ENCODE measurements around the gene CTNNBIP1.
"Not testable (repeated sequence)": the region's sequence is repeated elsewhere in the genome, so short reads cannot be mapped to it uniquely, and the experiment has no call there.

Gene CTNNBIP1

DNA sequence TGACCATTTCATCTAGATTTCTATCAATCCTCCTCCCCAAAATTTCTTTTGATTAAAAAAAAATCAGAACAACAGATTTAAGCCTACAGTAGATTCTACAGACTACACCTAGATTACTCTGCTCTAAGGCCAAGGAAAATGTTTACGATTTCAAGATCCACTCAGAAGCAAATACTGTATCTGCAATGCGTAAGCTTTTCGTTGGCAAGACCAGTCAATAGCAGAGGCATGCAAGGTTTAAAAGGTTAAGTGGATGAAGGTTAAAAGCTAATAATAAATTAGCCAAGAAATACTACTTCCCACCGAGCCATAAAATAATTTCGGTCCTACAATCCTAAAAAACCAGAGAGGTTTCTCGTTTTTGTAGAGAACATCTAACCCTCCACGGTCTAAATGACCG lies 87.6 kb downstream of the CTNNBIP1 start:
- DNase-seq (ENCODE audit: low read depth, low spot score) = no peak
- H3K4me3 ChIP-seq (ENCODE audit: low read length) = peak overlapping the region; percentile 94

DNA sequence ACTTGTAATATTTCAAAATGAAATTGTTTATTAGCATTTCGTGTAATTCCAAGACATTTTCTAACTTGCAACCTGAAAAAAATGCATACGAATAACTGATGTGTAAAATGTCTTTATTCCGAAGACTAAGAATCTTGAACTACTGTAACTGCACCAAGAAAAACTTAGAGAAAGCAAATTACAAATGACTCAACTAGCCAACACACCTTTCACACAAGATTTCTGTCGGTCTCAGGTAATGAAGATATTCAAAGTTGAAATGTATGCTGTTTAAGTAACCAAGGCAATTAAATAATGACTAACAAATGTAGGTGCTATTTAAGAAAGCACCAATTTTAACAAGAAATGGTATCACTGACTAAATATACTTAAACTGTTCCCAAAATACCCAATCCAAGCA lies 88.4 kb downstream of the CTNNBIP1 start:
- no peak overlapping the region for H3K4me3 ChIP-seq (ENCODE audit: low read length)
- DNase-seq (ENCODE audit: low read depth, low spot score) = no peak

DNA sequence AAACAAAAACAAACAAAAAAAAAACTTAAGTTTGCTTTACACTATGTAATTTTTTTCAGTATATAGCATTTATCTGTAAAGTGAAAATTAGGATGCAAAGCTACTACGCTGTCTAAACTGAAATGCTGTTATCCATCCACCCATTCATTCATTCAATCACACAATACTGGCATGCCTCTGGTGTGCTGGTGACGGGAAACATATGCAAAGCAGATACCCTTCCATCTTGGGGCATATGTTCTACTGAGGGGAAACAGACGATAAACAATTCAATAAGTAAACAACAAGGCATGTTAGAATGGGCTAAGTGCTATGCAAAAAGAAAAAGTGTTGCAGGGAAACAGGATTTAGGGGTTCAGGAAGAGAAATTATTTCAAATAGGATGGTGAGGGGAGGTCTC lies 89.5 kb downstream of the CTNNBIP1 start:
- no peak overlapping the region for H3K4me3 ChIP-seq (ENCODE audit: low read length)
- DNase-seq (ENCODE audit: low read depth, low spot score) = no peak

DNA sequence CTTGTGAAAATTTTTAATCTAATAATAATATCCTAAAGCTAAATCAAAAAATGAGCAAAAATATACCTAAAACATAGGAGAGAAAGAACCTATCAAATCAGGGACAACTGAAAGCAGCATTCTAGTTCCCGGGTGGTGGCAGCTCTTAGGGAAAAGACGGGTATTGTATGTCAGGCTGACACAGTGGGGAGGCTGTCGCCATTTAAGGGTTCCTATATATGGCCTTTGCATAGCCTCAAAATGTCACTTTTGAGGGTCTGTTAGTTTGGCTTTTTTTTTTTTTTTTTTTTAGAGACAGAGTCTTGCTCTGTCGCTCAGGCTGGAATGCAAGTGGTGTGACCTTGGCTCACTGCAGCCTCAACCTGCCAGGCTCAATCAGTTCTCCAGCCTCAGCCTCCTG lies 92.3 kb downstream of the CTNNBIP1 start:
- no peak for DNase-seq (ENCODE audit: low read depth, low spot score)

DNA sequence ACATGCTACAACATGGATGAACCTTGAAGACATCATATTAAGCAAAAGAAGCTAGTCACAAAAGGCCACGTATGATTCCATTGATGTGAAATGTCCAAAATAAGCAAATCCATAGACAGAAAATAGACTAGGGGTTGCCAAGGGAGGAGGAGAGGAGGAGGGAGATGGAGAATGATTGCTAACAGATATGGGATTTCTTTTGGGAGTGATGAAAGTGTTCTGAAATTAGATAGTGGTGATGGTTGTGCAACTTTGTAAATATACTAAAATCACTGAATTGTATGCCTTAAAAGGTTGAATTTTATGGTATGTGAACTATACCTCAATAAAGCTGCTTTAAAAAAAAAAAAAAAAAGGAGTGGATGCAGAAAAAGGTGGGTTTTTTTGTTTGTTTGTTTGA lies 93.9 kb downstream of the CTNNBIP1 start:
- no peak for DNase-seq (ENCODE audit: low read depth, low spot score)
- no peak overlapping the region for H3K4me3 ChIP-seq (ENCODE audit: low read length)

More for the DNA sequence above, 92.3 kb downstream of the CTNNBIP1 start:
- no peak overlapping the region for H3K4me3 ChIP-seq (ENCODE audit: low read length)

DNA sequence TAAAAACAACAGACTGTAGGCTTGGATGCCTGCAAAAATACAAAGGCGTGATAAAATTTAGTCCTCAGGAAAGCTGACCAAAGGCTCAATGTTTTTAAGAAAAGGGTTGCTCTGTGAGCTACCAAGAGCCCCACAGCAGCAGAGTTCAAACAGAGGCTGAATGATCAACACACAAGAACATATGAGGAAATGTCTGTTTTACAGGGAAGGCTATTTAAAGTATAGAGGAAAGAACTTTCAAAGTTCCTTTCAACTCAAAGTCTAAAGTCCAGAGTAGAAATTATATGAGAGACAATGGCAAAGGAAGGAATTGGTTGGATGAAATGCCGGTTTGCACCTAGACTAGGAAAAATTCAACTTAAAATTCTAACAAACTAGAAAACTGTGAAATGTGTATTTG lies 94.9 kb downstream of the CTNNBIP1 start:
- H3K4me3 ChIP-seq (ENCODE audit: low read length) = no peak overlapping the region
- no peak for DNase-seq (ENCODE audit: low read depth, low spot score)

DNA sequence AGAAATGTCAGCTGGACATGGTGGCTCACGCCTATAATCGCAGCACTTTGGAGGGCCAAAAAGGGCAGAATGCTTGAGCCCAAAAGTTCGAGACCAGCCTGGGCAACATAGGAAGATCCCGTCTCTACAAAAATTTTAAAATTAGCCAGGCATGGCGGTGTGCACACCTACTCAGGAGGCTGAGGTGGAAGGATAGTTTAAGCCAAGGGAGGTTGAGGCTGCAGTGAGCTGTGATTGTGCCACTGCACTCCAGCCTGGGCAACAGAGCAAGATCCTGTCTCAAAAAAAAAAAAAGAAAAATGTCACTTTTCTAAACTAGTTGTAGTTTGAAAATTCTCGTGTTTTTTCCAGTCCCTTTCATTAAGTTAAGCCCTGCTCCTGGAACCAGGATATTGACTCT lies 95.5 kb downstream of the CTNNBIP1 start:
- H3K4me3 ChIP-seq (ENCODE audit: low read length) = no peak overlapping the region
- DNase-seq (ENCODE audit: low read depth, low spot score) = no peak

DNA sequence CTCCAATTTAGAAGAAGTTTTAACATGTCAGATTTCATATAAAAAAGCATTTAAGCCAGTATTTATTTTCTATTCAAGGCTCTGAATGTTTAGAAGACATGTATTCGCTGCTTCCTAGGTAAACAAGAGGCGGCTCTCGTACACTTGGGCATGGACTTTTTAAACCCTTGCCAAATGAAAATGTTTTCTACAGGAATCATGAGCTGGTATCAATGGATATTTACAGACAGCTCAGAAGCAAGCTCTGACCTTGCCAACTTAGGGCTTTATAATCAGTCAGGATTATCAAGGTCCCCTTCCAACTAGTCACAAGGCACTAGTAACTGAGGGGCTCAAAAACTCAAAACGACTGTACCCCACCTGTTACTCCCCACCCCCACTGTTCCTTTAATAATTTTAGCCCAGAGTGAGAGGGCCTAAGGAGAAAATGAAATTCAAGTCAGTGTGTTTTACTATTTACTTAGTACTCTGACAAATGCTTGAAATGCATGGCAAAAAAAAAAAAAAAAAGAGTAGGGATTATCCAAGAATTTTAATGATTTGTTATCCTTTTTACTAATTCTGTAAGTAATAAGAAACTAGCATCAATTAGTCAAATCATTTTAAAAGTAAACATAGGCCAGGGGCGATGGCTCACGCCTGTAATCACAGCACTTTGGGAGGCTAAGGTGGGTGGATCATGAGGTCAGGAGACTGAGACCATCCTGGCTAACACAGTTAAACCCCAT lies 98.7 kb downstream of the CTNNBIP1 start:
- no peak for DNase-seq (ENCODE audit: low read depth, low spot score)

DNA sequence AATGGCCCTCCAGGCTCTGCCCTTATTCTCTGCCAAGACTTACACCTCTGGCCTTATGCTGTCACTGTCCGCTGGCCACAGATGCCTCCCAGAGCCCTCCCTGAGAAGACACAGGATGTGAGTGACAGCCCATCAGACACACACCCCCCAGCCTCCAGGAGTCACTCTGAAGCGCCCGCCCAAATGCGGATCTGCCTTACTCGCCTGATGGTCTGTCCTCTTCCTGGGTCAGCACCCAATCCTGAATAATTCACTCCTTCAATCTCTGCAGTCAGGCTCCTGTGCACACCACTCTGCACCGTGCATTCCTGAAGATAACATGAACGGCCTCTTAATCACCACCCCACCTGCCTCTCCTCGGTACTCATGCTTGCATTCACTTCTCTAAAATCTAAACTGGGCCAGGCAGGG lies 101.0 kb downstream of the CTNNBIP1 start:
- no peak overlapping the region for H3K4me3 ChIP-seq (ENCODE audit: low read length)
- no peak for DNase-seq (ENCODE audit: low read depth, low spot score)

More for the DNA sequence above, 98.7 kb downstream of the CTNNBIP1 start:
- no peak overlapping the region for H3K4me3 ChIP-seq (ENCODE audit: low read length)

DNA sequence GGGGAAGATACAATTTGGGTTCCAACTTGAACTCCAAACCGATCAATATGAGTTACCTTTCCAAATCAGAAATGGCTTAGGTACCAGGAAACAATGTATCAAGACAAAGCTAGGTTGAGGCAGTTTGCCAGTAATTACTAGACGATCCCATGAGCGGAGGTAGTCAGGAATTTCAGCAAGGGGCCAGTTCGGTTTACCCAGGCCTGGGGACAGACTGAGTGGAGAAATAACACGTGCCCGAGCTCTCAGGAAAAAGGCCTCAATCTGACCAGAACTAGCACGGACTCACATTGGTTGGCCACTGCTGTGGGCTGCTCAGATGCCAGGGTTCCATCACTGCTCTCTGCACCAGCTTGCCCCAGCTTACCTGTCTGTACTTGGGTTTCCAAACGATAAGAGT lies 101.6 kb downstream of the CTNNBIP1 start:
- no peak overlapping the region for H3K4me3 ChIP-seq (ENCODE audit: low read length)
- no peak for DNase-seq (ENCODE audit: low read depth, low spot score)

DNA sequence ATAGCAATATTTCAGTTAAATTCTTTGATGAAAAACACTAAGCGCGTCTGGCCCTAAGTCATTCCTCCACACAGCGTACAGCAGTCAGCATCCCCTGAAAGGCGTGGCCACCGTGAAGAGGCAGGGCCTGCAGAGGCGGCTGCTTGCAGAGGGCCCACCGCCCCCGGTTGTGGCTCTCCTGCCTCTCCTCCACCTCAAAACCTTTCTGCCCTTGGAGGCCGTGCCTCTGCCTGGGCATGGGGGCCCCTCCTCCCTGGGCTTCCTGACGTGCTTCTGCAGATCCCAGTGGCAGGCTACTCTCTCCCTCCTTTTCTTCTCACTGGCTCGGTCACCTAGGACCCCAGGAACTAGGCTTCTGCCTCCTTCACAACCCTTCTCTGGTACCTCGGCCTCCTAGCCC lies 102.5 kb downstream of the CTNNBIP1 start:
- DNase-seq (ENCODE audit: low read depth, low spot score) = no peak
- H3K4me3 ChIP-seq (ENCODE audit: low read length) = no peak overlapping the region

DNA sequence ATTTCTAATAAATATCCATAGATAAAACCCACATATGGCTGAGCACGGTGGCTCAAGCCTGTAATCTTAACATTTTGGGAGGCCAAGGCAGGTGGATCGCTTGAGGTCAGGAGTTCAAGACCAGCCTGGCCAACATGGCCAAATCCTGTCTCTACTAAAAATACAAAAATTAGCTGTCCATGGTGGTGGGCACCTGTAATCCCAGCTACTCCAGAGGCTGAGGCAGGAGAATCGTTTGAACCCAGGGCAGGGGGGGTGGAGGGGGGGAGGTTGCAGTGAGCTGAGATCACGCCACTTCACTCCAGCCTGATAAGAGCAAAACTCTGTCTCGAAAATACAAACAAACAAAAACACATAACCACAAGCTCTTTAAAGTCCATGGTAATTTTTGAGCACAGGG lies 104.1 kb downstream of the CTNNBIP1 start:
- DNase-seq (ENCODE audit: low read depth, low spot score); H3K4me3 ChIP-seq (ENCODE audit: low read length): not testable (repeated sequence)

DNA sequence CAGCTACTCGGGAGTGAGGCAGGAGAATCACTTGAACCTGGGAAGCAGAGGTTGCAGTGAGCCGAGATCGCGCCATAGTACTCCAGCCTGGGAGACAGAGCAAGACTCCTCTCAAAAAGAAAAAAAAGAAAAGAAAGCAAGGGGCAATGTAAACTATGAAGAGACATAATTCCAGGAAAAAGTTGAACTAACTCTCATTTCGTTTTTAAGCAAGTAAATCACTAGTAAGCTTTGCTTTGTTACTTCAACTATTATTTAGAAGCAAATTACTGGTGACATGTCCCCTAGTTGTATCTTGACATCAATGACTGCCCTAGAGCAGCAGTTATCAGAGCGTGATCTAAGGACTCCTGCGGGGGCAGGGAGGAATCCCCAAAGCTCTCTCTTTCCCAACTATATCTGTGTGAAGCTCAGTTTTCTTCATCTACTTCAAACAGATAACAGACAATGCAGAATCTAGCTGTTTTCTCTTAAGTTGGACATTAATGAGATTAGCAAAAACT lies 105.0 kb downstream of the CTNNBIP1 start:
- DNase-seq (ENCODE audit: low read depth, low spot score) = no peak
- no peak overlapping the region for H3K4me3 ChIP-seq (ENCODE audit: low read length)

DNA sequence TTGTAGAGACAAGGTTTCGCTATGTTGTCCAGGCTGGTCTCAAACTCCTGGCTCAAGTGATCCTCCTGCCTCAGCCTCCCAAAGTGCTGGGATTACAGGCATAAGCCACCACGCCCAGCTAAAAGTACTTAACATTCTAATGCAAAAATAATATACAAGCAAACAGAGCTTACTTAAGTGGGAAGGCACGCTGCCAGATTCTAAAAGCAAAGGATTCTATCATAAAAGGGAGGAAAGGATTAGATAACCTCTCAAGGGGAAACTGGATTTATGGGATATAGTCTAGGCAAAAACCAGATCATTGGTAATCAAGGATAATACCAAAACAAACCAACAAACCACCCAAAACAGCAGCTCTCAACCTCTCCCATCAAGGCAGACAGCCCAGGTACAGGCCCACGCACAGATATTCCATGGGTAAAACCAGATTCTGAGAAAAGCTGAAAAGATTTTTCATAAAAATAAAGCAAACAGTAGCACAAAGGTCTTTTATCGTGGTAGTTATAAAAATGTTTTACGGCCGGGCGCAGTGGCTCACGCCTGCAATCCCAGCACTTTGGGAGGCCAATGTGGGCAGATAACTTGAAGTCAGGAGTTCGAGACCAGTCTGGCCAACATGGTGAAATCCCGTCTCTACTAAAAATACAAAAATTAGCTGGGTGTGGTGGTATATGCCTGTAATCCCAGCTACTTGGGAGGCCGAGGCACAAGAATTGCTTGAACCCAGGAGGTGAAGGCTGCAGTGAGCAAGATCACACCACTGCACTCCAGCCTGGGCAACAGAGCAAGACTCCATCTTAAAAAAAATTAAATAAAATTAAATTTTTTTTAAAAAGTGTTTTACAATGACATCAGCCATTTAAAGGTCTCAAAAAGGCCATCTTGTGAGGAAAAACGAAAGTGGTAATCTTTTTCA lies 106.8 kb downstream of the CTNNBIP1 start:
- not testable (repeated sequence) for DNase-seq (ENCODE audit: low read depth, low spot score); H3K4me3 ChIP-seq (ENCODE audit: low read length)

DNA sequence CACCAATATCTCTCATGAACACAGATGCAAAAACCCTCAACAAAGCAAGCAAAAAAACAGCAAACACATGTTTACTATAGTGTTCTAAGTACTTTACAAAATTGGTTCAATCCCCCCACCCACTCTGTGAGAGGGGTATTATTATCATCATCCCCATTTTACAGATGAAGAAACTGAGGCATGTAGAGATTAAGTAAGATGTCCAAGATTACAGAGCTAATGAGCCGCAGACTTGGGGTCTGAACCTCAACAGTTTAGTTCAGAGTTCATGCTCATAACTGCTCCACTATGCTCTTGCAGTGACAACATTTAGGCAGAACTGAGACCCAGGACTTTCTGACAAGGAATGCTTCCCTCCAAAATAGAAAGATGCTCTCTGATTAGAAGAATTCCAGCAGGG lies 108.2 kb downstream of the CTNNBIP1 start:
- no peak overlapping the region for H3K4me3 ChIP-seq (ENCODE audit: low read length)
- no peak for DNase-seq (ENCODE audit: low read depth, low spot score)
